SK-N-SH treated with all-trans-retinoic acid at 6 μM for 48 hours (cell line): Measurements from ENCODE around the gene PCTP.

Experiments
- ATAC-seq: fragments of 200-7000 bp; cut with Tn5 transposase; 3 replicates; pipeline ENCODE4 v1.9.1; 2020; ENCODE audit warnings: mild to moderate bottlenecking, moderate library complexity
- ARNTL ChIP-seq: fragments of 450-650 bp; formaldehyde crosslinking; IDR thresholded peaks from 2 replicates; pipeline ENCODE4 v1.5.0; 2020; ENCODE audit warnings: low read depth, mild to moderate bottlenecking, moderate library complexity, borderline replicate concordance
- BACH2 ChIP-seq: fragments of 250-450 bp; sonication (Bioruptor Pico); IDR thresholded peaks from 2 replicates; pipeline ENCODE4 v1.9.0; 2021; ENCODE audit warnings: mild to moderate bottlenecking, borderline replicate concordance
- CSDC2 ChIP-seq: fragments of 250-450 bp; sonication (Bioruptor Pico); IDR thresholded peaks from 2 replicates; pipeline ENCODE4 v1.5.0; 2020; ENCODE audit warnings: mild to moderate bottlenecking, moderate library complexity
- CSRNP3 ChIP-seq: fragments of 250-450 bp; sonication (Bioruptor Pico); IDR thresholded peaks from 2 replicates; pipeline ENCODE4 v1.5.1; 2021; ENCODE audit warnings: mild to moderate bottlenecking, moderate library complexity
- ESRRG ChIP-seq: fragments of 250-450 bp; sonication (Bioruptor Pico); IDR thresholded peaks from 2 replicates; pipeline ENCODE4 v1.6.1; 2021; ENCODE audit warnings: mild to moderate bottlenecking
- GLIS3 ChIP-seq: fragments of 250-450 bp; sonication (Bioruptor Pico); IDR thresholded peaks from 2 replicates; pipeline ENCODE4 v1.5.0; 2020; ENCODE audit warnings: mild to moderate bottlenecking, moderate library complexity
- ISL1 ChIP-seq: fragments of 250-450 bp; sonication (Bioruptor Pico); IDR thresholded peaks from 2 replicates; pipeline ENCODE4 v2.1.2; 2022; ENCODE audit warnings: mild to moderate bottlenecking, moderate library complexity
- OSR1 ChIP-seq: fragments of 250-450 bp; sonication (Bioruptor Pico); IDR thresholded peaks from 2 replicates; pipeline ENCODE4 v1.8.0; 2022; ENCODE audit warnings: moderate library complexity, mild to moderate bottlenecking, inconsistent platforms
- PATZ1 ChIP-seq: fragments of 250-450 bp; sonication (Bioruptor Pico); IDR thresholded peaks from 2 replicates; pipeline ENCODE4 v1.8.0; 2020; ENCODE audit warnings: mild to moderate bottlenecking, moderate library complexity, borderline replicate concordance
- POU6F1 ChIP-seq: fragments of 250-450 bp; sonication (Bioruptor Pico); IDR thresholded peaks from 2 replicates; pipeline ENCODE4 v1.8.0; 2021; ENCODE audit warnings: low read depth, mild to moderate bottlenecking, moderate library complexity, borderline replicate concordance
- PPARA ChIP-seq: fragments of 250-450 bp; sonication (Bioruptor Pico); IDR thresholded peaks from 2 replicates; pipeline ENCODE4 v1.5.0; 2020; ENCODE audit warnings: mild to moderate bottlenecking, borderline replicate concordance
- RARB ChIP-seq: fragments of 250-450 bp; sonication (Bioruptor Pico); IDR thresholded peaks from 2 replicates; pipeline ENCODE4 v1.8.0; 2021; ENCODE audit warnings: mild to moderate bottlenecking, moderate library complexity
- SNAI2 ChIP-seq: fragments of 250-450 bp; sonication (Bioruptor Pico); IDR thresholded peaks from 2 replicates; pipeline ENCODE4 v1.5.0; 2020; ENCODE audit warnings: mild to moderate bottlenecking, moderate library complexity
- TCF4 ChIP-seq: fragments of 250-450 bp; sonication (Bioruptor Pico); IDR thresholded peaks from 2 replicates; pipeline ENCODE4 v1.8.0; 2021; ENCODE audit warnings: mild to moderate bottlenecking, moderate library complexity, borderline replicate concordance
- TOX ChIP-seq: fragments of 250-450 bp; sonication (Bioruptor Pico); IDR thresholded peaks from 2 replicates; pipeline ENCODE4 v1.8.0; 2021; ENCODE audit warnings: mild to moderate bottlenecking, moderate library complexity, borderline replicate concordance
- TSHZ2 ChIP-seq: fragments of 250-450 bp; sonication (Bioruptor Pico); IDR thresholded peaks from 2 replicates; pipeline ENCODE4 v1.5.0; 2020; ENCODE audit warnings: mild to moderate bottlenecking, moderate library complexity
- ZC3H10 ChIP-seq: fragments of 250-450 bp; sonication (Bioruptor Pico); IDR thresholded peaks from 2 replicates; pipeline ENCODE4 v1.5.1; 2021; ENCODE audit warnings: mild to moderate bottlenecking, moderate library complexity
- ZFP3 ChIP-seq: fragments of 250-450 bp; sonication (Bioruptor Pico); IDR thresholded peaks from 2 replicates; pipeline ENCODE4 v1.5.0; 2020; ENCODE audit warnings: mild to moderate bottlenecking, moderate library complexity
- ZFP30 ChIP-seq: fragments of 450-650 bp; formaldehyde crosslinking; IDR thresholded peaks from 2 replicates; pipeline ENCODE4 v1.5.0; 2022; ENCODE audit warnings: mild to moderate bottlenecking, moderate library complexity
- ZNF565 ChIP-seq: fragments of 450-650 bp; formaldehyde crosslinking; conservative IDR thresholded peaks from 2 replicates; pipeline ENCODE4 v1.5.0; 2020; ENCODE audit warnings: low read depth, mild to moderate bottlenecking, moderate library complexity
- ZNF70 ChIP-seq: fragments of 450-650 bp; formaldehyde crosslinking; IDR thresholded peaks from 2 replicates; pipeline ENCODE4 v1.5.0; 2020; ENCODE audit warnings: mild to moderate bottlenecking, moderate library complexity
- ZNF8 ChIP-seq: fragments of 450-650 bp; formaldehyde crosslinking; IDR thresholded peaks from 2 replicates; pipeline ENCODE4 v1.5.0; 2020; ENCODE audit warnings: mild to moderate bottlenecking, moderate library complexity

PCTP gene

GRCh38 chr17:55726440-55726839 lies 24.4 kb upstream of the PCTP start:
- peak; percentile 64 for ATAC-seq
- TF ChIP-seq SNAI2 (CRISPR knock-in tag) (no peak), ZNF8 (no peak), TCF4 (CRISPR knock-in tag) (peak; percentile 69; the same call in 1 of the 2 replicates)

GRCh38 chr17:55727275-55727674 lies 23.6 kb upstream of the PCTP start:
- TF ChIP-seq POU6F1 (no peak), ESRRG (CRISPR knock-in tag) (no peak), ZC3H10 (CRISPR knock-in tag) (no peak), BACH2 (CRISPR knock-in tag) (no peak), SNAI2 (CRISPR knock-in tag) (no peak), ISL1 (CRISPR knock-in tag) (no peak), CSRNP3 (no peak), PATZ1 (CRISPR knock-in tag) (no peak), CSDC2 (CRISPR knock-in tag) (no peak), TOX (CRISPR knock-in tag) (no peak), PPARA (CRISPR knock-in tag) (no peak), RARB (CRISPR knock-in tag) (no peak), OSR1 (CRISPR knock-in tag) (no peak), ZFP3 (CRISPR knock-in tag) (no peak), ZNF70 (no peak), GLIS3 (CRISPR knock-in tag) (no peak), ZFP30 (CRISPR knock-in tag) (no peak), ZNF565 (no peak), TCF4 (CRISPR knock-in tag) (no peak), TSHZ2 (CRISPR knock-in tag) (no peak)
- TF ChIP-seq, all 23 proteins: peak for 0
- no peak for ATAC-seq

- TF ChIP-seq RARB (CRISPR knock-in tag): no peak
- no peak for TF ChIP-seq ISL1 (CRISPR knock-in tag)
- TF ChIP-seq ARNTL (CRISPR knock-in tag): no peak
- TF ChIP-seq PATZ1 (CRISPR knock-in tag): no peak
- TF ChIP-seq GLIS3 (CRISPR knock-in tag): no peak
- TF ChIP-seq CSDC2 (CRISPR knock-in tag): no peak
- TF ChIP-seq ZFP30 (CRISPR knock-in tag): no peak
- no peak for TF ChIP-seq ZNF70
- no peak for TF ChIP-seq PPARA (CRISPR knock-in tag)
- TF ChIP-seq CSRNP3: no peak
- no peak for TF ChIP-seq ZC3H10 (CRISPR knock-in tag)
- no peak for TF ChIP-seq SNAI2 (CRISPR knock-in tag)
- ATAC-seq: no peak
These were observed 22.9 kb upstream of the PCTP start for GRCh38 chr17:55727920-55728319.
